Astrocyte (in vitro differentiated cells and primary cell): ENCODE results near the gene CYP3A4.

ENCODE experiments used
- CTCF ChIP-seq: IDR thresholded peaks from 2 replicates; pipeline ENCODE4 v1.5.1; 2011; ENCODE audit warnings: low read depth, mild to moderate bottlenecking, inconsistent platforms, low read length, moderate library complexity; ENCODE audit not compliant: insufficient read depth
- EZH2 ChIP-seq: IDR thresholded peaks from 2 replicates; pipeline ENCODE4 v1.6.1; 2012; ENCODE audit warnings: mild to moderate bottlenecking, low read length, inconsistent platforms; ENCODE audit not compliant: insufficient read depth

- no peak for TF ChIP-seq EZH2
- no peak for TF ChIP-seq CTCF
Observed at GRCh38 chr7:99742737-99743394, 41.1 kb downstream of the CYP3A4 start.
